SH-SY5Y (cell line): ENCODE measurements around the gene DNAJB12.

Experiments
- GATA2 ChIP-seq: IDR thresholded peaks from 2 replicates; pipeline ENCODE4 v1.6.1; 2011; ENCODE audit warnings: mild to moderate bottlenecking, low read depth, low read length
- GATA3 ChIP-seq: IDR thresholded peaks from 2 replicates; pipeline ENCODE4 v1.6.1; 2011; ENCODE audit warnings: low read depth, mild to moderate bottlenecking, low read length, moderate library complexity

DNA sequence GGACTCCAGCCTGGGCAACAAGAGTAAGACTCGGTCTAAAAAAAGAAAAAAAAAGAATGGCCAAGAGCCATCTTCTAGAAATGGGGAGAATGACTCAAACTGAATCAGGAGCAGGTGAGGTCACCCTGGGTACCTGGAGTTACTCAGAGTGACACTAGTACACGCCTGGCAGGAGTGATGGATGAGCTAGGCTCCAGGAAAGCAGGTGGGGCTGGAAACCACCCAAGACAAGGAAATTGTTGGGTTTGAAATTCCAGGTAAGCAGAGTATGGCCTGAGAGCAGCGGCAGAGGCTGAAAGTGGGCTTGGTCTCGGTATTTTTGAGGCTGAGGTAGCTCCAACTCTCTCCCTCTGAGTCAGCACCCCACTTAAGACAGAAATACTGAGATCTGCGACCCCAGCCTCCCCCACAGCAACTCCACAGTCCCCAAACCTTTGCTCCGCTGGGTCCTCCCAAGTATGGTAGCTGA, 62.5 kb downstream of the DNAJB12 start:
- no peak for TF ChIP-seq GATA2
- no peak for TF ChIP-seq GATA3
